Gastrocnemius medialis (tissue), 4 donors: ENCODE measurements around the gene MOV10. TPM values are rescaled to one million over a fixed set of nuclear protein-coding genes. Genes with fewer than 3 reads are reported as not detected.

Source experiments
- ATAC-seq, 2 donors: fragments of 150-250 bp; one replicate each; pipeline ENCODE4 v1.9.1; 2016
- DNase-seq, 2 donors: peaks; one replicate each; pipeline ENCODE4 v3.0.0-alpha.2; 2019
- H3K27ac ChIP-seq, 4 donors: fragments of 200-600 bp; sonication (generic); 1 replicate in 1 of 4; 2 replicates in 3 of 4; pipeline ENCODE4 v1.5.1; 2016 to 2018; ENCODE audit warnings: mild to moderate bottlenecking in 2 of 4, moderate library complexity in 1 of 4
- H3K27me3 ChIP-seq, 3 donors: fragments of 200-600 bp; sonication (generic) in 2 of 3; 1 replicate in 1 of 3; 2 replicates in 2 of 3; pipeline versions ENCODE4 v1.5.1 to v1.6.0; 2016 to 2019; ENCODE audit warnings: mild to moderate bottlenecking in 1 of 3, moderate library complexity in 1 of 3
- H3K36me3 ChIP-seq, 2 donors: fragments of 200-600 bp; sonication (generic) in 1 of 2; one replicate each; pipeline ENCODE4 v1.5.1; 2017 to 2018
- H3K4me1 ChIP-seq, 2 donors: fragments of 200-600 bp; sonication (generic) in 1 of 2; one replicate each; pipeline ENCODE4 v1.5.1; 2016 to 2017; ENCODE audit warnings: mild to moderate bottlenecking in 2 of 2
- H3K4me3 ChIP-seq, 4 donors: fragments of 200-600 bp; sonication (generic) in 3 of 4; 1 replicate in 1 of 4; 2 replicates in 3 of 4; pipeline ENCODE4 v1.5.1; 2016 to 2019; ENCODE audit warnings: mild to moderate bottlenecking in 2 of 4
- H3K9me3 ChIP-seq, 3 donors: fragments of 200-600 bp; sonication (generic) in 2 of 3; 1 replicate in 1 of 3; 2 replicates in 2 of 3; pipeline ENCODE4 v1.5.1; 2016 to 2019
- CTCF ChIP-seq, 5 experiments: fragments of 450-650 bp in 3 of 5; fragments of 200-600 bp in 2 of 5; sonication (generic) in 2 of 5; IDR thresholded peaks in 4 of 5; conservative IDR thresholded peaks in 1 of 5; 1 replicate in 4 of 5; 2 replicates in 1 of 5; pipeline ENCODE4 v1.5.1; 2016 to 2019; ENCODE audit warnings: antibody characterized with exemption in 5 of 5, mild to moderate bottlenecking in 3 of 5, moderate library complexity in 3 of 5
- POLR2A ChIP-seq, 2 donors: fragments of 450-650 bp; IDR thresholded peaks; one replicate each; pipeline ENCODE4 v1.6.1; 2017; ENCODE audit warnings: antibody characterized with exemption in 2 of 2, mild to moderate bottlenecking in 2 of 2, moderate library complexity in 2 of 2
- in situ Hi-C, 4 donors: fragments of 200-750 bp; cut with MboI; loops; one replicate each; pipeline versions ENCODE4 v1.15.0 to v1.8.0; 2017; ENCODE audit warnings: low sequenced_read_pairs in 4 of 4
- intact Hi-C: fragments of 100-400 bp; cut with DNase I; formaldehyde crosslinking; loops from one replicate; pipeline ENCODE4 v1.15.1; 2023; ENCODE audit warnings: low total_unique reads
- total RNA-seq, 4 donors: library from RNA; depleted of rRNA; stranded (reverse); fragments of >200 nt; gene quantifications; one replicate each; pipeline versions ENCODE4 v1.1.0 to v1.2.3, GENCODE V29; 2016

Gene MOV10
- total RNA-seq, 4 donors from 2014 or later, result 2.8 to 7.2 (median 4.8) TPM

GRCh38 chr1:112743174-112744008 lies 68.9 kb downstream of the MOV10 start:
- Histone ChIP-seq H3K27ac (no peak overlapping the region), H3K36me3 (no peaks in the 10 kb centered on the region), H3K4me1 (no peaks in the 10 kb centered on the region), H3K9me3 (no peaks in the 10 kb centered on the region), H3K27me3 (peaks cover 27 to 39% (median 36%) of the 10 kb centered on the region in 3 donors), H3K4me3 (peak overlapping the region in 2 of 4 donors; percentile 10 to 28)
- DNase-seq (no peak), ATAC-seq (no peak)
- in situ Hi-C loops (loop anchor here in 1 of 4 donors (25.0 kb wide), 1 partner anchor 319 kb away; the partner anchor contains the start of gene LRIG2), intact Hi-C loops (no loop called here)
- TF ChIP-seq CTCF (IDR thresholded peaks at IDR 0.05 in 4 of 5, conservative IDR thresholded peaks at IDR 0.05 in 1 of 5) (no peak), POLR2A (IDR thresholded peaks at IDR 0.05) (no peak)

- in situ Hi-C loops (loop anchor here in 1 of 4 donors (25.0 kb wide), 1 partner anchor 318 kb away; the partner anchor contains the start of gene LRIG2), intact Hi-C loops (no loop called here)
- DNase-seq, result no peak
- Histone ChIP-seq H3K4me1 (no peaks in the 10 kb centered on the region), H3K4me3 (peak overlapping the region in 3 of 4 donors; percentile 27 to 40 (median 28)), H3K27me3 (peaks cover 23 to 36% (median 36%) of the 10 kb centered on the region in 3 donors), H3K9me3 (no peaks in the 10 kb centered on the region), H3K27ac (no peak overlapping the region), H3K36me3 (no peaks in the 10 kb centered on the region)
- TF ChIP-seq CTCF (IDR thresholded peaks at IDR 0.05 in 4 of 5, conservative IDR thresholded peaks at IDR 0.05 in 1 of 5) (no peak), POLR2A (IDR thresholded peaks at IDR 0.05) (no peak)
- no peak for ATAC-seq
Observed at GRCh38 chr1:112744009-112744578, 69.6 kb downstream of the MOV10 start.

GRCh38 chr1:112748396-112748795 lies 73.9 kb downstream of the MOV10 start:
- intact Hi-C loops, result no loop called here
- H3K27ac ChIP-seq, result no peak overlapping the region
- ATAC-seq (no peak), DNase-seq (no peak)
- no peak overlapping the region for H3K4me3 ChIP-seq
- H3K4me1 ChIP-seq, result no peaks in the 10 kb centered on the region
- in situ Hi-C loops, result loop anchor here in 1 of 4 donors (25.0 kb wide), 1 partner anchor 314 kb away; the partner anchor contains the start of gene LRIG2
- no peaks in the 10 kb centered on the region for H3K9me3 ChIP-seq
- no peaks in the 10 kb centered on the region for H3K36me3 ChIP-seq
- TF ChIP-seq POLR2A (IDR thresholded peaks at IDR 0.05) (no peak), CTCF (IDR thresholded peaks at IDR 0.05 in 4 of 5, conservative IDR thresholded peaks at IDR 0.05 in 1 of 5) (no peak)
- H3K27me3 ChIP-seq, result peaks cover 14 to 22% (median 19%) of the 10 kb centered on the region in 3 donors

Other genes with a start within 250 kb of the MOV10 start
- 1 to 10 TPM in 1 of 4 donors, under 1 TPM in 3; 0.03 to 1.5 (median 0.41) TPM for gene WNT2B, start 165.7 kb upstream of the MOV10 start, total RNA-seq
- gene ST7L, start 55.5 kb upstream of the MOV10 start, total RNA-seq, result 10 to 100 TPM in 3 of 4 donors, 1 to 10 TPM in 1; 9.6 to 16.7 (median 15.0) TPM
- gene CAPZA1, start 54.8 kb upstream of the MOV10 start, total RNA-seq, result 10 to 100 TPM; 27.1 to 58.1 (median 35.2) TPM
- 10 to 100 TPM; 33.1 to 86.5 (median 64.3) TPM for gene RHOC, start 32.5 kb downstream of the MOV10 start, total RNA-seq
- 1 to 10 TPM; 4.2 to 5.4 (median 4.8) TPM for gene PPM1J, start 40.7 kb downstream of the MOV10 start, total RNA-seq